ENCODE data around the gene CBX6. TPM values are rescaled to one million over a fixed set of nuclear protein-coding genes. Genes with fewer than 3 reads are reported as not detected.

CBX6 gene
- total and polyA plus RNA-seq, 2 donors from 2014 or later: 24.9 to 113 TPM

DNA sequence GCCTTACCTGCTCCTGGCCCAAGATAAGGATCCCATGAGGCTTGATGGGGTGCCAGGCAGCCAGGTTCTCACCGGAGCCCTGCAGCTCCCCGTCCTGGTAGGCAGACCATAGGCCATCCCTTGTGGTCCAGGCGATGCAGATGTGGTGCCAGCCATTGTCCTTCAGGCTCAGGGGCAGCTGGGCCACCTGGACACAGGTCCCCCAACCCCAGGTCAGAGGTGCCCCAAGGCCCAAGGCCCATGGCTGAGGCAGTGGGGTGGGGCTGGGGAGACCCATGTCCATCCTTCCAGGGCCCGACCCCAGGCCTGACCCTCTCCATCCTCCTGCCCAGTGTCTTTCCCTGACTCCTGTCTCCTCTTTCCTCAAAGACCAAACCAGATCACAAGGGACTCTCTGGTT, 48.9 kb downstream of the CBX6 start:
- TF ChIP-seq, protein P1, sequence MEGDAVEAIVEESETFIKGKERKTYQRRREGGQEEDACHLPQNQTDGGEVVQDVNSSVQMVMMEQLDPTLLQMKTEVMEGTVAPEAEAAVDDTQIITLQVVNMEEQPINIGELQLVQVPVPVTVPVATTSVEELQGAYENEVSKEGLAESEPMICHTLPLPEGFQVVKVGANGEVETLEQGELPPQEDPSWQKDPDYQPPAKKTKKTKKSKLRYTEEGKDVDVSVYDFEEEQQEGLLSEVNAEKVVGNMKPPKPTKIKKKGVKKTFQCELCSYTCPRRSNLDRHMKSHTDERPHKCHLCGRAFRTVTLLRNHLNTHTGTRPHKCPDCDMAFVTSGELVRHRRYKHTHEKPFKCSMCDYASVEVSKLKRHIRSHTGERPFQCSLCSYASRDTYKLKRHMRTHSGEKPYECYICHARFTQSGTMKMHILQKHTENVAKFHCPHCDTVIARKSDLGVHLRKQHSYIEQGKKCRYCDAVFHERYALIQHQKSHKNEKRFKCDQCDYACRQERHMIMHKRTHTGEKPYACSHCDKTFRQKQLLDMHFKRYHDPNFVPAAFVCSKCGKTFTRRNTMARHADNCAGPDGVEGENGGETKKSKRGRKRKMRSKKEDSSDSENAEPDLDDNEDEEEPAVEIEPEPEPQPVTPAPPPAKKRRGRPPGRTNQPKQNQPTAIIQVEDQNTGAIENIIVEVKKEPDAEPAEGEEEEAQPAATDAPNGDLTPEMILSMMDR (IDR thresholded peaks at IDR 0.05; ENCODE audit: borderline replicate concordance, extremely low read depth, insufficient read depth): no peak
- H3K4me3 ChIP-seq (ENCODE audit: low read length in 3 of 3): no peak overlapping the region
- H3K27me3 ChIP-seq (ENCODE audit: control insufficient read depth, insufficient read depth, low read length): no peaks in the 10 kb centered on the region
- FAIRE-seq (no peak), DNase-seq (peak in 1 of 5 donors; percentile 46)
- H3K36me3 ChIP-seq (ENCODE audit: control insufficient read depth in 2 of 3, insufficient read depth in 3 of 3, low read length in 3 of 3): no peaks in the 10 kb centered on the region
- H3K9me3 ChIP-seq (ENCODE audit: control insufficient read depth in 2 of 3, insufficient read depth in 1 of 3, low read length in 3 of 3): no peaks in the 10 kb centered on the region
- no peak overlapping the region for H3K9ac ChIP-seq (ENCODE audit: low read length in 3 of 3)
- H3K4me1 ChIP-seq (ENCODE audit: control insufficient read depth in 2 of 3, insufficient read depth in 2 of 3, low read depth in 1 of 3, low read length in 3 of 3): no peaks in the 10 kb centered on the region
- no peak overlapping the region for H3K27ac ChIP-seq (ENCODE audit: low read depth in 2 of 2, low read length in 2 of 2)
- intact Hi-C loops (cut with DNase I): no loop called here

DNA sequence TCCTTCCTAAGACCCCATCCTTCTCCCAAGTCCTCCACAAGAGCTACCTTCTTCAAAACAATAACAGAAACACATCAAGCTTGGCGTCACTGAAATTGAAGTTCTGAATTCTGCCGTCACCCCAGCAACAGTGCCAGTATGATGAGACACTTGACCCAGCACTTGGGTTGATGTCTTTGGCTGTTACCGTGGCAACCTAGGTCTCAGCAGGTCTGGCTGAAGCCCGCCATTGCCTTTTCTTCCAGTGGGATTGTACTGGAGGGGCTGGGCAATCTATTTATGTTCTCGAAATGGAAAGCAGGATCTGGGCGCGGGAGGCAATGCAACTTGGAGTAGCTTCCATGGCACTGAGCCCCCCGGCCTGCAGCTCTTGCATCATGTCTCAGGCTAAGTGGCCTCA, 52.0 kb downstream of the CBX6 start:
- no peaks in the 10 kb centered on the region for H3K4me1 ChIP-seq (ENCODE audit: control insufficient read depth in 2 of 3, insufficient read depth in 2 of 3, low read depth in 1 of 3, low read length in 3 of 3)
- H3K9me3 ChIP-seq (ENCODE audit: control insufficient read depth in 2 of 3, insufficient read depth in 1 of 3, low read length in 3 of 3): no peaks in the 10 kb centered on the region
- no peaks in the 10 kb centered on the region for H3K36me3 ChIP-seq (ENCODE audit: control insufficient read depth in 2 of 3, insufficient read depth in 3 of 3, low read length in 3 of 3)
- no peak overlapping the region for H3K9ac ChIP-seq (ENCODE audit: low read length in 3 of 3)
- TF ChIP-seq, protein P1 (IDR thresholded peaks at IDR 0.05; ENCODE audit: borderline replicate concordance, extremely low read depth, insufficient read depth): no peak
- no peaks in the 10 kb centered on the region for H3K27me3 ChIP-seq (ENCODE audit: control insufficient read depth, insufficient read depth, low read length)
- intact Hi-C loops (cut with DNase I): no loop called here
- DNase-seq: peak in 1 of 5 donors; percentile 29
- FAIRE-seq: no peak
- H3K4me3 ChIP-seq (ENCODE audit: low read length in 3 of 3): no peak overlapping the region
- H3K27ac ChIP-seq (ENCODE audit: low read depth in 2 of 2, low read length in 2 of 2): no peak overlapping the region

DNA sequence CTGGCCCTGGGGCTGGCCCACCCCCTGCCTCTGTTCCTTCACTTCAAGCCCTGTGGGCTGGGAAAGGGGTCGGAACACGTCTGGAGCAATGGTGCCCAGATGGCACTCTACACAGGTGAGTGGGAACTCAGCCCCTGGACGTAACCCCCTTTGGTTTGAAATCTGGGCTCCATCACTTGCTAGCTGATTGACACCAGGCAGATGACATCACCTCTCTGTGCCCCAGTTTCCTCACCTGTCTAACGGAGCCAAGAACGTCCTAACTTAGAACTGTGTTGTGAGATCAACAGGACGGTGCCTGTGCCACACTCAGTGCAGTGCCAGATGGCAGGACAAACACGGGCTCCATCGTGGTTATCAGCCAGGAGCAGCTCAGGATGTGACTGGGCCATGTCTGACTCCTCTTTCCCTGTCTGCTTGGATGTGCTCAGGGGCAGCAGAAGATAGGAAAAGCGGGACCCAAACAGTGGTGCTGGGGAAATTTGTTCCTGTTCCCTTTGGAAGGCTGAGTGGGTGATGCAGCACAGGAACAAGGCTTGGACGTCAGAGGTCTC, 52.6 kb downstream of the CBX6 start:
- Histone ChIP-seq H3K27me3 (ENCODE audit: control insufficient read depth, insufficient read depth, low read length) (no peaks in the 10 kb centered on the region), H3K9me3 (ENCODE audit: control insufficient read depth in 2 of 3, insufficient read depth in 1 of 3, low read length in 3 of 3) (no peaks in the 10 kb centered on the region), H3K36me3 (ENCODE audit: control insufficient read depth in 2 of 3, insufficient read depth in 3 of 3, low read length in 3 of 3) (no peaks in the 10 kb centered on the region), H3K27ac (ENCODE audit: low read depth in 2 of 2, low read length in 2 of 2) (no peak overlapping the region), H3K9ac (ENCODE audit: low read length in 3 of 3) (no peak overlapping the region), H3K4me3 (ENCODE audit: low read length in 3 of 3) (no peak overlapping the region), H3K4me1 (ENCODE audit: control insufficient read depth in 2 of 3, insufficient read depth in 2 of 3, low read depth in 1 of 3, low read length in 3 of 3) (no peaks in the 10 kb centered on the region)
- DNase-seq: peak in 1 of 5 donors; percentile 55
- intact Hi-C loops (cut with DNase I): no loop called here
- no peak for FAIRE-seq
- TF ChIP-seq, protein P1 (IDR thresholded peaks at IDR 0.05; ENCODE audit: borderline replicate concordance, extremely low read depth, insufficient read depth): no peak

DNA sequence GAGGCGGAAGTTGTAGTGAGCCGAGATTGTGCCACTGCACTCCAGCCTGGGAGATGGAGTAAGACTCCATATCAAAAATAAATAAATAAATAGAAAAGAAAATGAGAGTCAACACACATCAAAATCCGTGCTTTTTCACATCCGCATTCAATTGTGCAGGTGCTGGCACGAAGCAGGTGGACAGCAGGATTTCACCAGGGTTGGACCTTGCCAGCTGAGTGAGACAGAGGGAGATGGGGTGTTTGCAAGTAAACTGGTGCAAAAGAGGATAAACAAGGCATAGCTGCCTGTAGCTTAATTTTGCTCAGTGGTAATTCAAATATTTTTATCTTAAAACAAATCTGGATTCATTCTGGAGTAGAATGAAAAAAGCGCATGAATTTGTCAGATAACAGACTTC, 54.8 kb downstream of the CBX6 start:
- H3K9ac ChIP-seq (ENCODE audit: low read length in 3 of 3): no peak overlapping the region
- intact Hi-C loops (cut with DNase I): no loop called here
- no peak overlapping the region for H3K27ac ChIP-seq (ENCODE audit: low read depth in 2 of 2, low read length in 2 of 2)
- TF ChIP-seq, protein P1 (IDR thresholded peaks at IDR 0.05; ENCODE audit: borderline replicate concordance, extremely low read depth, insufficient read depth): no peak
- FAIRE-seq (no peak), DNase-seq (no peak)
- no peaks in the 10 kb centered on the region for H3K27me3 ChIP-seq (ENCODE audit: control insufficient read depth, insufficient read depth, low read length)
- no peaks in the 10 kb centered on the region for H3K36me3 ChIP-seq (ENCODE audit: control insufficient read depth in 2 of 3, insufficient read depth in 3 of 3, low read length in 3 of 3)
- no peak overlapping the region for H3K4me3 ChIP-seq (ENCODE audit: low read length in 3 of 3)
- H3K4me1 ChIP-seq (ENCODE audit: control insufficient read depth in 2 of 3, insufficient read depth in 2 of 3, low read depth in 1 of 3, low read length in 3 of 3): no peaks in the 10 kb centered on the region
- no peaks in the 10 kb centered on the region for H3K9me3 ChIP-seq (ENCODE audit: control insufficient read depth in 2 of 3, insufficient read depth in 1 of 3, low read length in 3 of 3)

All from kidney (tissue), 14 donors.